ENCODE results near the gene GMNN. TPM values are rescaled to one million over a fixed set of nuclear protein-coding genes. Genes with fewer than 3 reads are reported as not detected.
"Not testable (repeated sequence)": the region's sequence is repeated elsewhere in the genome, so short reads cannot be mapped to it uniquely, and the experiment has no call there.

The GMNN gene
- total RNA-seq, 4 donors from 2014 or later = 8.2 to 24.8 (median 16.3) TPM

GRCh38 chr6:24752503-24752902 is 22.2 kb upstream of the GMNN start:
- DNase-seq = no peak
- Histone ChIP-seq H3K9me3 (no peaks in the 10 kb centered on the region), H3K4me3 (no peak overlapping the region), H3K27ac (no peak overlapping the region), H3K36me3 (no peaks in the 10 kb centered on the region), H3K27me3 (no peaks in the 10 kb centered on the region), H3K4me1 (no peaks in the 10 kb centered on the region)
- TF ChIP-seq CTCF (IDR thresholded peaks at IDR 0.05) (no peak), POLR2A (IDR thresholded peaks at IDR 0.05) (no peak)

- DNase-seq = no peak
- Histone ChIP-seq H3K4me1 (no peaks in the 10 kb centered on the region), H3K9me3 (no peaks in the 10 kb centered on the region), H3K4me3 (no peak overlapping the region), H3K27me3 (no peaks in the 10 kb centered on the region), H3K36me3 (no peaks in the 10 kb centered on the region), H3K27ac (no peak overlapping the region)
- TF ChIP-seq CTCF (IDR thresholded peaks at IDR 0.05) (no peak), POLR2A (IDR thresholded peaks at IDR 0.05) (no peak)
Measured at GRCh38 chr6:24752917-24753492, 21.7 kb upstream of the GMNN start.

GRCh38 chr6:24753545-24753944 is 21.2 kb upstream of the GMNN start:
- no peak overlapping the region for H3K4me3 ChIP-seq
- no peak overlapping the region for H3K27ac ChIP-seq
- H3K9me3 ChIP-seq = no peaks in the 10 kb centered on the region
- TF ChIP-seq POLR2A (IDR thresholded peaks at IDR 0.05) (no peak), CTCF (IDR thresholded peaks at IDR 0.05) (no peak)
- no peak for DNase-seq
- no peaks in the 10 kb centered on the region for H3K27me3 ChIP-seq
- no peaks in the 10 kb centered on the region for H3K36me3 ChIP-seq
- no peaks in the 10 kb centered on the region for H3K4me1 ChIP-seq

- H3K36me3 ChIP-seq, H3K27ac ChIP-seq, H3K9me3 ChIP-seq, DNase-seq, H3K4me3 ChIP-seq, H3K27me3 ChIP-seq, H3K4me1 ChIP-seq: not testable (repeated sequence)
Measured at GRCh38 chr6:24754378-24754777, 20.4 kb upstream of the GMNN start.

- H3K27ac ChIP-seq = no peak overlapping the region
- DNase-seq = no peak
- H3K4me1 ChIP-seq = no peaks in the 10 kb centered on the region
- TF ChIP-seq POLR2A (IDR thresholded peaks at IDR 0.05) = no peak
- TF ChIP-seq CTCF (IDR thresholded peaks at IDR 0.05) = no peak
- H3K36me3 ChIP-seq = no peaks in the 10 kb centered on the region
- H3K27me3 ChIP-seq = no peaks in the 10 kb centered on the region
- no peak overlapping the region for H3K4me3 ChIP-seq
- H3K9me3 ChIP-seq = no peaks in the 10 kb centered on the region
Measured at GRCh38 chr6:24755279-24755678, 19.5 kb upstream of the GMNN start.

GRCh38 chr6:24757611-24758010 is 17.1 kb upstream of the GMNN start:
- TF ChIP-seq CTCF (IDR thresholded peaks at IDR 0.05) (no peak), POLR2A (IDR thresholded peaks at IDR 0.05) (no peak)
- H3K27me3 ChIP-seq = no peaks in the 10 kb centered on the region
- no peak overlapping the region for H3K4me3 ChIP-seq
- no peak for DNase-seq
- no peak overlapping the region for H3K27ac ChIP-seq
- no peaks in the 10 kb centered on the region for H3K36me3 ChIP-seq
- no peaks in the 10 kb centered on the region for H3K4me1 ChIP-seq
- H3K9me3 ChIP-seq = no peaks in the 10 kb centered on the region
